ENCODE data around the gene CDC123.

The CDC123 gene

GRCh38 chr10:12299222-12299965, 103.4 kb downstream of the CDC123 start:
- no peak for TF ChIP-seq GATA2 (IDR thresholded peaks at IDR 0.05; ENCODE audit: low read depth, low read length)
- TF ChIP-seq GATA3 (IDR thresholded peaks at IDR 0.05; ENCODE audit: low read depth, low read length): no peak
